ENCODE measurements around the gene CCL14. TPM values are rescaled to one million over a fixed set of nuclear protein-coding genes. Genes with fewer than 3 reads are reported as not detected.

The CCL14 gene
- polyA plus RNA-seq, 1 donor (not counting 4 experiments of a cell fraction or from before 2014, with no cell fraction given) = not detected

DNA sequence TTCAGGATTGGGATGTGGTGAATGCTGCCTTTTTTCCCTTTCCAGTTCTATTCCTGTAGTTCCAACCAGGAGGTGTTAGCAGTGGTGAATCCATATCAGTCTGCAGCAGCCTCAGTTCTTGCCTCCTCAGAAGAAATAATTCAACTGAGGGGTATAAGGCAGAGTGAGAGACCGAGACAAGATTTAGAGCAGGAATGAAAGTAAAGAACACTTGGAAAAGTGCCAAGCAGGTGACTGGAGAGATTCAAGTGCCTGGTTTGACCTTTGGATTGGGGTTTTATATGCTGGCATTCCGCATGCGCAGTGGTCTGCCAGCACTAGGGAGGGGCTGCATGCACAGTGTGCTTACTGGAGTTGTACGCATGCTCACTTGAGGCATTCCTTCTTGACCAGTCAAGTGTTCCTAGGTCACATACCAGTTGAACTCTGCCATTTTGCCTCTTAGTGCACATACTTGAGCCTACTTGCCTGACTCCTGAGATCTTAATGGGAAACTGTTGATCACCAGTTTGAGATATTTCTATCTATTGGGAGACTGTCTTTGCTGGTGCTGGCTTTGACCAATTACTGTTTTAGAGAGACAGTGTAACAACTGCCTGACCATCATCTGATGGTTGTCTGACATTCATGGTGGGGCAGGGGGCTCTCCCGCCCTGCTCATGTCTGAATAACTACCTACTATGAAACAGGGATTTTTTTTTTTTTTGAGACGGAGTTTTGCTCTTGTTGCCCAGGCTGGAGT lies 15.5 kb upstream of the CCL14 start:
- H3K9me1 ChIP-seq (ENCODE audit: control insufficient read depth, extremely low read depth, insufficient read depth, low read length) = no peaks in the 10 kb centered on the region
- dilution Hi-C loops (cut with MboI; ENCODE audit: extremely low pct_ligation_motif_present, low sequenced_read_pairs) = no loop called here
- no peak overlapping the region for H3K4me2 ChIP-seq (ENCODE audit: control insufficient read depth, extremely low read depth, insufficient read depth, low read depth, low read length)
- no peaks in the 10 kb centered on the region for H3K9me3 ChIP-seq (ENCODE audit: control insufficient read depth, low read depth, low read length)
- DNase-seq (ENCODE audit: low read depth, low spot score) = no peak
- H3K4me3 ChIP-seq (ENCODE audit: control insufficient read depth in 2 of 3, extremely low read depth in 1 of 3, insufficient read depth in 2 of 3, low read depth in 1 of 3, low read length in 3 of 3) = no peak overlapping the region
- no peaks in the 10 kb centered on the region for H3K36me3 ChIP-seq (ENCODE audit: control insufficient read depth in 2 of 2, extremely low read depth in 1 of 2, insufficient read depth in 2 of 2, low read length in 2 of 2)
- no peaks in the 10 kb centered on the region for H4K20me1 ChIP-seq (ENCODE audit: control insufficient read depth, extremely low read depth, insufficient read depth, low read length)
- no peaks in the 10 kb centered on the region for H3K27me3 ChIP-seq (ENCODE audit: control insufficient read depth, extremely low read depth, insufficient read depth, low read length)
- H3K9ac ChIP-seq (ENCODE audit: control insufficient read depth, extremely low read depth, insufficient read depth, low read length) = no peak overlapping the region
- TF ChIP-seq EZH2 (IDR thresholded peaks at IDR 0.05; ENCODE audit: low read length) = no peak
- TF ChIP-seq, protein P1, sequence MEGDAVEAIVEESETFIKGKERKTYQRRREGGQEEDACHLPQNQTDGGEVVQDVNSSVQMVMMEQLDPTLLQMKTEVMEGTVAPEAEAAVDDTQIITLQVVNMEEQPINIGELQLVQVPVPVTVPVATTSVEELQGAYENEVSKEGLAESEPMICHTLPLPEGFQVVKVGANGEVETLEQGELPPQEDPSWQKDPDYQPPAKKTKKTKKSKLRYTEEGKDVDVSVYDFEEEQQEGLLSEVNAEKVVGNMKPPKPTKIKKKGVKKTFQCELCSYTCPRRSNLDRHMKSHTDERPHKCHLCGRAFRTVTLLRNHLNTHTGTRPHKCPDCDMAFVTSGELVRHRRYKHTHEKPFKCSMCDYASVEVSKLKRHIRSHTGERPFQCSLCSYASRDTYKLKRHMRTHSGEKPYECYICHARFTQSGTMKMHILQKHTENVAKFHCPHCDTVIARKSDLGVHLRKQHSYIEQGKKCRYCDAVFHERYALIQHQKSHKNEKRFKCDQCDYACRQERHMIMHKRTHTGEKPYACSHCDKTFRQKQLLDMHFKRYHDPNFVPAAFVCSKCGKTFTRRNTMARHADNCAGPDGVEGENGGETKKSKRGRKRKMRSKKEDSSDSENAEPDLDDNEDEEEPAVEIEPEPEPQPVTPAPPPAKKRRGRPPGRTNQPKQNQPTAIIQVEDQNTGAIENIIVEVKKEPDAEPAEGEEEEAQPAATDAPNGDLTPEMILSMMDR (optimal IDR thresholded peaks at IDR 0.05 in 1 of 3, IDR thresholded peaks at IDR 0.05 in 1 of 3, conservative IDR thresholded peaks at IDR 0.05 in 1 of 3; ENCODE audit: extremely low read depth in 1 of 3, insufficient read depth in 2 of 3, low read length in 3 of 3) = no peak
- H3K79me2 ChIP-seq (ENCODE audit: control insufficient read depth, insufficient read depth, low read length) = no peaks in the 10 kb centered on the region
- no peaks in the 10 kb centered on the region for H3K4me1 ChIP-seq (ENCODE audit: control insufficient read depth, extremely low read depth, insufficient read depth, low read length)
- no peak overlapping the region for H2AFZ ChIP-seq (ENCODE audit: control insufficient read depth, low read length)
- no peak overlapping the region for H3K27ac ChIP-seq (ENCODE audit: control insufficient read depth, insufficient read depth, low read length)
- FAIRE-seq = no peak

DNA sequence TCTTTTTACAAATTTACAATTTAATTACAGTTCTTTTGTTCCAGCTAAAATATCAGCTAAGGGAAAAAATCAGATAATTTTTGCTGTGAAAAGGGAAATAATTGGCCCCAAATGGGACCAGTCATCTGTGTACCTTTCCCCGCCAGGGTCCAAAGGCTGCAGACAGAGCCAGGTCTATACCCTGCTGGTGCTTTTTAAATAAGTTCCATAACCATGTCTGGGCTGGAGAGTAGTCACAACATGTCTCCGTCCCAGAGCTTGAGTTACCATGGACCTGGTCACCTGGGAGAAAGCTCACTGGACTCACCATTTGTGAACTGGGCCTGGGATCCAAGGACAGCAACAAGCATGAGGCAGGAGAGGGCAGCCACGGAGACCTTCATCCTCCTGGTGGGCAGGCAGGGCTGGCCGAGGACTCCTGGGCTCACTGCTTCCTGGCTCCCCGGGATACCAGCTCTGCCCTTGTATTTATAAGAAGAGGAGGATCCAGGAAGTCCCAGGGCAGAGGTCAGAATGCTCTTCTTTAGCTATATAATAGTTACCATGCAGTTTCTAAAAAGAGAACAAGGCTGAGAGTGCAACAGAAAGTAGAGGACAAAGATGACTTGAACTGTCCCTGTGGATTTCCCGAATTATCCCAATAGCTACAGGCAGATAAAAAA lies 14.7 kb upstream of the CCL14 start, which contains the start of gene CCL15:
CCL15 (minus strand) TSS at position 444 of the 662 bp plus-strand sequence; CDS start at position 383, 61 bp downstream.
- dilution Hi-C loops (cut with MboI; ENCODE audit: extremely low pct_ligation_motif_present, low sequenced_read_pairs) = no loop called here
- no peak for DNase-seq (ENCODE audit: low read depth, low spot score)

More for the DNA sequence above, 14.7 kb upstream of the CCL14 start, which contains the start of gene CCL15:
- no peak within 1 kb of the TSS for H3K27ac ChIP-seq (ENCODE audit: control insufficient read depth, insufficient read depth, low read length)
- H3K9me1 ChIP-seq (ENCODE audit: control insufficient read depth, extremely low read depth, insufficient read depth, low read length) = no peaks in the 10 kb centered on the region
- no peak within 1 kb of the TSS for H3K4me3 ChIP-seq (ENCODE audit: control insufficient read depth in 2 of 3, extremely low read depth in 1 of 3, insufficient read depth in 2 of 3, low read depth in 1 of 3, low read length in 3 of 3)
- H3K79me2 ChIP-seq (ENCODE audit: control insufficient read depth, insufficient read depth, low read length) = no peaks in the 10 kb centered on the region
- no peaks in the 10 kb centered on the region for H3K9me3 ChIP-seq (ENCODE audit: control insufficient read depth, low read depth, low read length)
- no peaks in the 10 kb centered on the region for H4K20me1 ChIP-seq (ENCODE audit: control insufficient read depth, extremely low read depth, insufficient read depth, low read length)
- FAIRE-seq = no peak
- no peak within 1 kb of the TSS for H2AFZ ChIP-seq (ENCODE audit: control insufficient read depth, low read length)
- H3K9ac ChIP-seq (ENCODE audit: control insufficient read depth, extremely low read depth, insufficient read depth, low read length) = no peak within 1 kb of the TSS
- no peaks in the 10 kb centered on the region for H3K27me3 ChIP-seq (ENCODE audit: control insufficient read depth, extremely low read depth, insufficient read depth, low read length)
- no peaks in the 10 kb centered on the region for H3K4me1 ChIP-seq (ENCODE audit: control insufficient read depth, extremely low read depth, insufficient read depth, low read length)
- no peak within 1 kb of the TSS for H3K4me2 ChIP-seq (ENCODE audit: control insufficient read depth, extremely low read depth, insufficient read depth, low read depth, low read length)
- H3K36me3 ChIP-seq (ENCODE audit: control insufficient read depth in 2 of 2, extremely low read depth in 1 of 2, insufficient read depth in 2 of 2, low read length in 2 of 2) = no peaks in the 10 kb centered on the region
- TF ChIP-seq EZH2 (IDR thresholded peaks at IDR 0.05; ENCODE audit: low read length) = no peak
- TF ChIP-seq, protein P1 (optimal IDR thresholded peaks at IDR 0.05 in 1 of 3, IDR thresholded peaks at IDR 0.05 in 1 of 3, conservative IDR thresholded peaks at IDR 0.05 in 1 of 3; ENCODE audit: extremely low read depth in 1 of 3, insufficient read depth in 2 of 3, low read length in 3 of 3) = no peak
